HG03354 (cell line): ENCODE data around the gene ARFGEF2.
"Not testable (repeated sequence)": the region's sequence is repeated elsewhere in the genome, so short reads cannot be mapped to it uniquely, and the experiment has no call there.

ENCODE experiments used
- ATAC-seq: cut with Tn5 transposase; IDR thresholded peaks from one replicate; pipeline ENCODE4 v1.9.1; 2021; ENCODE audit warnings: mild to moderate bottlenecking; ENCODE audit not compliant: unreplicated experiment, poor library complexity, severe bottlenecking

The ARFGEF2 gene

DNA sequence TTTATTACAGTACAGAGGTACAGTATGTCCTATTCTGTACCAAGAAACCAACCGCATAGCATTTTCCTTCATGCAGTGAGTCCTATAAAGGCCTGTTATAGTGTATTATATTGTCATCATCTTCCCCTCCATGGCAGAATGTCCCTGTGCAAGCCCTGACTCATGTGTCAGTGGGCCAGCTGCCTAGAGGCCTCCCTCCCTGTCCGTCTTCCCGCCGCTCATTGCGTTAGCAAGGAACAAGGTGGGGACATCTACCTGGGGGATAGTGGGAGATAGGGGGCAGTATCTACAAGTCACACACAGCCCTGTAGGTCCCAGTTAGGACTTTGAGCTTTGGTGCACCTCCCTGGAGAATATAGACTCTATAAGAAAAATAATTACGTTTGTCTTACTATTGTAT lies 27.1 kb downstream of the ARFGEF2 start:
- ATAC-seq = no peak

DNA sequence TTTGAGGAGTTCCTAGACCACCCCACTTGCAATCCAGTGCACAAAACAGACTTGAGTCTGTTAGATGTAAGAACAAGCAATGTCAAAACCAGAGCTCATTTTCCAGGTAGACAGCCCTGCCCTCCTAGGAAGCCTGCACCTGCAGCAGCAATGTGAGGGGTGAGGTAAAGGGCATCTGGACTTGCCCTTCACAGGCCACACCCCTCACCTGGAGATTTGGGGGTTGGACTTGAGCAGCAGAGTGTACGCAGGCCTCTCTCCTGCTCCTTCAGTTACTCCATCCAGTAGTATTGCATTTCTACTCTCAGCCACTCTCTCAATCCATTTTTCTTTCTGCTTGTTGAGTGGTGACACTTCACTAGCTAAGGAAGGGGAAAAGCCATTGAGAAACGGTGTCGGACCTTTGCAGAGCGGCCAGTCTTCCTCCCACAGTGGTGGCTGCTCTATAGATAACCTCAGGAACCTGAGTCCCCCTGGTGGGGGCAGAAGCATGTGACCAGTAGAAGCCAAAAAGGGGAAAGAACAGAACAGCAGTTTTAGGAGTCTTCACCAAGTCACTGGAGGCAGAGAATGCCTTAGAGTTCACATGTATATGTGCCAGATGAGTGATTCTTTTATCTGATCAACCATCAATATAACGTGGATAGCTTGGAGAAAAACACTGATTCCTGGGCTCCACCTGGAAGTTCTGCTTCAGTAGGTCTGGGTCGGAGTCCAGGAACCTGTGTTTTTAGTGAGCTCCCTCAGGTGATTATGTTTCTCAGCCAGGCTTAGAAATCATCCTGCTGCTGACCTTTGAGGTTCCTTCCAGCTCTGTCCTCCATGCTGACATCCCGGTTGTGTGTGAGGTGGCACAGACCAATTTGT lies 28.0 kb downstream of the ARFGEF2 start:
- no peak for ATAC-seq

DNA sequence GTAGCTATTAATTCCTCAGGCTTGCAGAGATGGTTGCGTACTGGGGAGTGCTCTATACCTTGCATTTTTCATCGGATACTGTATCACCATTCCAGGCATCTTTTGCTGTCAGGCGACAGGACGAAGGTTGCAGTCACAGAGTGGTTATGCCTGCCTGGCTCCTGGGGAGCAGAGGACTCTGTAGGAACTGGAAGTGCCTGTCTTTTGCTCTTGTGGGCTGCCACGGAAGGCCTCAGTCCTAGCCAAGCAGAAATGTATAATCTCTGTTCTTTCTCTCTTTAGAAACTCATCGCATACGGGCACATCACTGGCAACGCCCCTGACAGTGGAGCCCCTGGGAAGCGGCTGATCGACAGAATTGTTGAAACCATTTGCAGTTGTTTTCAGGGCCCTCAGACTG lies 29.5 kb downstream of the ARFGEF2 start:
- ATAC-seq = no peak

DNA sequence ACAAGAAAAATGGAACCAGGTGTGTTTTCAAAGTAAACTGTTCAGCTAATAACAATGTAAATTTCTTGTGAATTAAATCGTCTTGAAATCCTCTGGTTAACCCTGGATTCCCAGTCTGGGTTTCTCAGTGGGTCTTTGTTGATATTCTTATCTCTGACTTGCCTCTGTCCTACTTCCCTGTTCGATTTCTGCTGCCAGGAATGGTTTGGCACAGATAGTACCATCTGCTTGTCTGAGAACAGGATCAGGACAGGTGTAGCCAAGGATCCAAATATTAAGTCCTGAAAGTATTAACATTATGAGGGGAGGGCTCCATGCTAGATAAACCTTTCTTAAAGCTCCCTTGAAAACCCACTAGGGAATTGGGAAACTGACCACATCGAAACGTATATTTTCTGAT lies 30.1 kb downstream of the ARFGEF2 start:
- ATAC-seq = no peak

DNA sequence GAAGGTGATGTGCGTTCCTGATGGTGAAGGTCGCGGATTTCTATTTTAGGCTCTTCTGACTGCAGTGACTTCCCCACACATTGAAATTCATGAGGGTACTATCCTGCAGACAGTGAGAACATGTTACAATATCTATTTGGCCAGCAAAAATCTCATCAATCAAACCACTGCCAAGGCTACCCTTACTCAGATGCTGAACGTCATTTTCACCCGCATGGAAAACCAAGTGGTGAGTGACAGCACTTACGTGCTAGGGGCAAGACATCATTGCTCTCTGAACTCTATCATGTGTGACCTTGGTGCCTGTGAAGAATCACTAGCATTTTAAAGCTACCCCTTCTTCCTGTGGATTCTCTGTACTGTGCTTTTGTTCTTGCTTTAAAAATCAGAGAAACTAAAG lies 31.1 kb downstream of the ARFGEF2 start:
- no peak for ATAC-seq

DNA sequence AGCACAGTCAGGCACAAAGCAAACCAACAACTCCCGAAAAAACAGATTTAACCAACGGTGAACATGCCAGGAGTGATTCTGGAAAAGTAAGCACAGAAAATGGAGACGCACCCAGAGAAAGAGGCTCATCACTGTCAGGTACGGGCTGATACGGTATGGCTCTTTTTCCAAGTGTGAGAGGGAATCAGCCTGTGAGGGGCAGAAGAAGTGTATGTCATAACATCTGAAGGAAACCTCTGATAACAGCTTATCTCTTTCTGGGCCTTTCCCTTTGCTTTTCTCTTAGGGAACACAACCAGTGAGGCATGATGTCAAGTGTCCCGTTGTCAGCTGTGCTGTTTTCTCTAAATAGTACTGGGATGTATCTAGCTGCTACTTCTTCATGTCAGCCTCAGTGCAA lies 32.1 kb downstream of the ARFGEF2 start:
- ATAC-seq = no peak

DNA sequence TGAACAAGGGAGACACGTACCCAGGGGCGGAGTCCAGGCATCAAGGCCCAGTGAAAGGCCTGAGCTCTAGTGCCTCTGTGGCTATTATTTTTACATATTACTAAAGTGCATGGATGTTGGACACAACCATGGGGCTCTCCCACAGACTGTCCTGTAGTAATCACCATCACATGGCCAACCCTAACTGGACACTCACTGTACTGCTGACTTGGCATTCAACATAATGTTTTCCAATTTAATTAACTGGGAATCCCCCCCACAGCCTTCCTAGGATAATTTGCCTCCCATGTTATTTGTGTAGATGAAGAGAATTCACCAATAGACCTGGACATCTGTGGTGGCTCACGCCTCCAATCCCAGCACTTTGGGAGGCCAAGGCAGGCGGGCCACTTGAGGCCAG lies 34.5 kb downstream of the ARFGEF2 start:
- no peak for ATAC-seq

DNA sequence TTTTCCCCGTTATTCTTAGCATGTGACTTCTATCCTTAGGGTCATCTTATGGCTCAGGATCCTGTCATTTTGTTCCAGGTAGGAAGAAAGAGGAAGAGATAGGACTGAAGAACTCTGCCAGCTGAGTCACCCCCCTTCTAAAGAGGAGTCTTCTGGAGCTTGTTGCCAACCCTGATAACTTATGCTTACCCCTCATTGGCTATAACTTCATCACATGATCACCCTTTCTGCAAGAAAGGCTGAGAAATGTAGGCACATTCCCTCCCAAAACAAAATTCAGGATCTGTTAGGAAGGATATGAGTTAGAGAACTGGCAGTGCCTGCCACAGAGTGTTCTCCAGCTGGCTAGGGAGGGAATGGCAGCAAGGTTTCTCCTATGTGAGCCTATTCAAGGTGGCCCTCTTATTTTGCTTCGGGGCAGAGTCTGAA lies 35.6 kb downstream of the ARFGEF2 start:
- no peak for ATAC-seq

DNA sequence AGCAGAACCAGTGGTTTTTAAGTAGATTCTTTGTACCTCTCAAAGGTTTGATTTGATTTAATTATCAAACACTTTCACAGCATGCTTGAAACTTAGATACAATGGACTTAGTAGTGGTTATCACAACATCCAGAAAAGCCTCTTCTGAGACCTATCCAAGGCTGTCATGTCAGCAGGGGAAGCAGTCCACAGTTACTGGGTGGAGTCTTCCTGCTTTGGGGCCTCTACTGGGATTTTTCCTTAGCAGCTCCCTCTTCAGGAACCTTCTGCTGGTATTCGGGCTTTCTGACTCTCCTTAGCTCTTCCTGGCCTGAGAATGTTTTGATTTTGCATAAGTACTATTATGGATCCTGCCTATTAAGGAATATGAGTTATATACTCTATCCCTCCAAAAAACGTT lies 36.0 kb downstream of the ARFGEF2 start:
- no peak for ATAC-seq

DNA sequence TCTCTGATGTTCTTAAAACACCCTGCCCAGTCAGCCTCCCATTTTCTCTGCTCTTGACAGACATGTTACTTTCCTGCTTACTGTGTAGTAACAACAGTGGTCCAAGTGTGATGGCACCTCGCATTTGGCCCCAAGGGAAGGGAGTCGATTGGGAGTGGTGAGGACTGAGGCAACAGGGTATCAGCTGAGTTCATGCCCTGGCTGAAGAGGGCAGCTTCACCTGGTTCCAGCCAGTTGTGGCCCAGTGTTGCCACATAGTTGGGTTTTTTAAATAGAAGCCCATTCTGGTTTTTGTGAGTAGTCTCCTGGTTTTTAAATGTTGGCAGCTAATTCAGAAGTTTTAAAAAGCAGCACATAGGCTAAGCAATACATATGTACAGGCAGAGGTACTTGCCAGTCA lies 37.2 kb downstream of the ARFGEF2 start:
- ATAC-seq = no peak

DNA sequence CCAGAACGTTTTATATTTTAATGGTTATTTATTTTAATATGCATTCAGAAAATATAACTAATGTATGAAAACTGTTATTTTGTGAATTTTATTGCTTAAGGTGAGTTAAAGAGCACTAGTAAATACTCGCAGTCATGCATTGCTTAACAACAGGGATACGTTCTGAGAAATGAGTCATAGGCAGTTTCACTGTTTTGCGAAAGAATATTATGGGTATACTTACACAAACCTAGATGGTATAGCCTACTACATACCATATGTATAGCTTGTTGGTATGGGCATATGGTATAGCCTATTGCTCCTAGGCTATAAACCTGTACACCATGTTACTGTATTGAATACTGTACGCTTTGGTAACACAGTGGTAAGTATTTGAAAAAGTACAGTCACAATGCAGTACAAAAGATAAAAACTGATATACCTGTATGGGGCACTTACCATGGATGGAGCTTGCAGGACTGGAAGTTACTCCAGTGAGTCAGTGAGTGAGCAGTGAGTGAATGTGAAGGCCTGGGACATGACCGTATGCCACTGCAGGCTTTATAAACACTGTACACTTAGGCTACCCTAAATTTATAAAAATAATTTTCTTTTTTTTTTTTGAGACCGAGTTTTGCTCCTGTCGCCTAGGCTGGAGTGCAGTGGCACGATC lies 38.5 kb downstream of the ARFGEF2 start:
- ATAC-seq = no peak

DNA sequence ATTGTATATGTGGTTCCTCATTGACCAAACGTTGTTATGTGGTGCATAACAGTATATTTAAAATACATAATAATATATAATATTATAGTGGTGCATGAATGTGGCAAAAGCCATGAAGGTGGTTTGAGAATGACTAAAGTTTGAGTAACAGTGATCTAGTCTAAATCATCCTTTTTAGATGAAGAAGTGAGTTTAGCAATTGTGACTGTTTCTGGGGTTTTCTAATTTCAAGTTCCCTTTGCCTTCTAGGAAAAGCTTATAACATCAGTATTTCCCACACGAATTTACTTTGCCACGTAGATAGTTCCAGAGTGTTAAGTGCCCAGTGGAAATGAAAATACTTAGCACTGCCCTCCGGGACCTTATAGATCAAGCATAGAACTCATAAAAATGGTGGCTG lies 40.9 kb downstream of the ARFGEF2 start:
- no peak for ATAC-seq

DNA sequence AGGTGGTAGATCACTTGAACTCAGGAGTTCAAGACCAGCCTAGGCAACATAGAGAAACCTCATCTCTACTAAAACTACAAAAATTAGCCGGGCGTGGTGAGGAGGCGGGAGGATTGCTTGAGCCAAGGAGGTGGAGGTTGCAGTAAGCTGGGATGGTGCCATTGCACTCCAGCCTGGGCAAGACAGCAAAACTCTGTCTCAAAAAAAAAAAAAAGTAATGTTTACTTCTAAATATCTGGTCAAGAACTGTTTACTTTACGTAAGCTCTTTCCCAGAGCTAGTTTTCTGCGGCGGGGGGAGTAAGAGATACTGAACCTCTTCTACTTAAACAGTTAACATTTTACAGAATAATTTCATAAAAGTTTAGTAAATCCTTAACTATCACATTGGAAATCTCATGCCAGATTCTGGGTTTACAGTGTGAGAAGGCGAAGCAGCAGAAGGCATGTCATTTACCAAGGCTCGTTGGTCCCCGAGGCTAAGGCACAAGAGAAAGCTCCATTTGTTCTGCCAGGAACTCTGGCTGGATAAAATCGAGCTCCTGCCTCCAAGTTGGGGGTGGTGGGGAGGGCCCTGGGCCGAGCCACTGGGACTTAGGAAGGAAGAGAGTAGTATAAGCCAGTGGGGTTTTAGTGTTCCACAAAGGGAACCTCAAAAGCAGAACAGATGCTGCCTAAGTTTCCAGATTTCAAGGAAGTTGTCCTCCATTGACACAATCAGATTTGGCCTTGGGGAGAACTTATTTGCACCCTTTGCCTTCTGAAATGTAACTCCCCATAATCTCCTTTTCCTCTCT lies 41.7 kb downstream of the ARFGEF2 start:
- ATAC-seq = no peak

DNA sequence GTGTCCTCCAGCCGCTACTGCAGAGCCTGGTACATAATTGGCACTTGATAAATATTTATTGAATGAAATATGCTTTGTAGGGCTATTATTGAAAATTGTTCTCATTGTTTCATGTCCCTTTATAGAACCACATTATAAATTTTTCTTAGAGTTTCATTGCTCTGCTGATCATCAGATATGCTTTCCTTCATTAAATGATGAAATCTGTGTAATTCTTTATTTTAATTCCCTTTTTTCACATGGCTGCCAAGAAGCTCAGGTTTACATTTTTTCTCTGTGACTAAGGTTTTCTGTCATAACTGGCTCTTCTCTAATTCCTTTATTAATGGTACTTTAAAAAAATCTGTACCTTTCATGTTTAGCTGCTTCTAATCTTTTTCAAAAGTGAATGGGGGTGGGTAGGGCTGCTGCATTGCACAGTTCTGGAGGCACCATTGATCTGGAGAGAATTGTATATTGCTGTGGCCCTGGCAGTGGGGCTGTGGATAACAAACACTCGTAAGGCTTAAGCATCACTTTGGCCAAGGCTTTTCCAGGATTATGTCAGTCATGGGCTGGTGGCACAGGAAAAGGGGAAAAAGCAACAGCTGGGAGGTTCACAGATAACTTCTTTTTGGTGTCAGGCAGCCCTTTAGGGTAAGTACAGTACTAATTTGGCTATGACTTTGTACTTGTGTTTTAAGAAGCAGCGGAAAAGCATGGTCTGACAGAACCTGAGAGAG lies 43.8 kb downstream of the ARFGEF2 start:
- ATAC-seq = no peak

DNA sequence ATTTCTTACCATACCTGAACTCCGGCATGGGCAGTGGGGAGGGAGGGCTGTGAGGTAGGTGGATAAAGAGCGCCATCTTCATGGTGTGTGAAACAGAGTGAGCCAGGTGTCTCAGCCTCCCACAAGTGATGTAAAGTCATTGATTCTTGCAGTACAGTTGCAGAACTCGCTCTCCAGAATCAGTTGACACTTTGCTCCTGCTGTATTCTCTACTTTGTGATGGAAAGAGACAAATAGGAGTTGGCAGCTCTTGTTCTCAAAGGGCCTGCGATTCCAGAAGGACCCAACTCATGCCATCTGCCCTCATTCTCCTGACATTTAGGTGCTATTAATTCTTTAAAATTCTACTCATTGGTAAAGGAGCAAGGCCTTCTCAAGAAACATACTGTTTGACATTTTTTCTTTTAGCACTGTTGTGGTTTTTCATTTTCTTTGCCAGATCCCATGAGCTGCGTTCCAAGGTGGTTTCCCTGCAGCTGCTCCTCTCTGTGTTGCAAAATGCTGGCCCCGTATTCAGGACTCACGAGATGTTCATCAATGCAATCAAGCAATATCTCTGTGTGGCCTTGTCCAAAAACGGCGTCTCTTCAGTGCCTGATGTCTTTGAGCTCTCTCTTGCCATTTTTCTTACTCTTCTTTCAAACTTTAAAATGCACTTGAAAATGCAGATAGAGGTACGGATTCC lies 49.3 kb downstream of the ARFGEF2 start:
- no peak for ATAC-seq

DNA sequence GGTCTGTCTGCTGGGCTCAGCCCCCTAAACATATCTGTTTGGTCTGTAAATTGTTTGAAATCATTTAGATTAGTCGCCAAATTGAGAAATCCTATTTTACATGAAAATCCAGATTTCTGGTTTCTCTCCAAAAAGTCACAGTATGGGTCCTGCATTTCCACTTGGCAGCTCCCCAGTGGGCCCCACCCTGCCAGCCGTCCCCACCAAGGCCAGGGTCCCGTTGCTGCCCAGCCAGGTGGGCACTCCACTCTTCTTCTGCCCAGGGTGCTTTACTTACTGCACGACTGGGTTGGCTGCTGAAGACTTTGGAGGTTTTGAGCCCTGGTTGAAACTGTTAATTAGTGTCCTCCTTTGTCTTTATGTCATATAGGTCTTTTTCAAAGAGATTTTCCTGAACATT lies 50.4 kb downstream of the ARFGEF2 start:
- no peak for ATAC-seq

DNA sequence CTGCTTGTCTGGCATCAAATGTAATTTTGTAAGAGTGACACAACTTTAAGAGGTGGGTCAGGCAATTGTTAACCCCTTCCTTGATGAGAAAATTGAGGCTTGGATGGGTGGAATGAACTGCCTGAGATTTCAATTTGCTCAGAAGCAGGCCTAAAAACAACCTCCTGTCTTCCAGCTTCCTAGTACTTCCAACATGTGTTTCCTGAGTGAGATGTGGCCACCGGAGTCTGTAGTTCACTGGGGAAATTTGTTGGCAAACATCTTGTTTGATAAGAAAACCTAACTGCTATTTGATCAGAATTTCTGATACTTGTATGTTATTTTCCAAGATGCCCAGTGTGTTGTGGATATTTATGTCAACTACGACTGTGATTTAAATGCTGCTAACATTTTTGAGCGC lies 51.3 kb downstream of the ARFGEF2 start:
- no peak for ATAC-seq

DNA sequence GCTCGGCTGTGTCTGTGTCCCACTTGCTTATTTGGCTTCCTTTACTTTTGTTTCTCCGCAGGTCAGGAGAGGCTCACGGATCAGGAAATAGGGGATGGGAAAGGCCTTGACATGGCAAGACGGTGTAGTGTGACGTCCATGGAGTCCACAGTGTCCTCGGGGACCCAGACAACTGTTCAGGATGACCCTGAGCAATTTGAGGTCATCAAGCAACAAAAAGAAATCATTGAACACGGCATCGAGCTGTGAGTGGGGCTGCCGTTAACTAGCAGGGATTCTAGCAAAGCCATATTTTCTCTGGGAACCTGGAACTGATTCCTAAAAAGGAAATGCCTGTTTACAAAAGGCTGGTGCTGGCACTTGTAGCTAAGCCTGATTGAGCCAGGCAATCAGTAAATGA lies 54.4 kb downstream of the ARFGEF2 start:
- ATAC-seq = no peak

DNA sequence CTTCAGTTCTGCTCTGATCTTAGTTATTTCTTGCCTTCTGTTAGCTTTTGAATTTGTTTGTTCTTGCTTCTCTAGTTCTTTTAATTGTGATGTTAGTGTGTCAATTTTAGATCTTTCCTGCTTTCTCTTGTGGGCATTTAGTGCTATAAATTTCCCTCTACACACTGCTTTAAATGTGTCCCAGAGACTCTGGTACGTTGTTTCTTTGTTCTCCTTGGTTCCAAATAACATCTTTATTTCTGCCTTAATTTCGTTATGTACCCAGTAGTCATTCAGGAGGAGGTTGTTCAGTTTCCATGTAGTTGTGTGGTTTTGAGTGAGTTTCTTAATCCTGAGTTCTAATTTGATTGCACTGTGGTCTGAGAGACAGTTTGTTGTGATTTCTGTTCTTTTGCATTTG lies 58.5 kb downstream of the ARFGEF2 start:
- ATAC-seq = not testable (repeated sequence)
